Measurements from ENCODE around the gene SCRG1. TPM values are rescaled to one million over a fixed set of nuclear protein-coding genes. Genes with fewer than 3 reads are reported as not detected.

SCRG1 gene
- not detected for total RNA-seq

- Mint-ChIP-seq H3K27me3 (no peaks in the 10 kb centered on the region), H3K9me3 (no peaks in the 10 kb centered on the region), H3K4me1 (no peaks in the 10 kb centered on the region), H3K36me3 (ENCODE audit: low read depth) (peaks cover 8% of the 10 kb centered on the region), H3K4me3 (no peak within 1 kb of the TSS), H3K27ac (no peak within 1 kb of the TSS)
- ChIA-PET CTCF (no interaction called here), POLR2A (no interaction called here)
- DNase-seq, result no peak
Measured at GRCh38 chr4:173398779-173399415, at the start of gene SCRG1. SCRG1 (minus strand) TSS chr4:173399116; CDS start chr4:173391414, 7,702 bp downstream.

- CTCF ChIA-PET, result interaction anchor here (0.5 kb wide), 1 partner anchor 92 kb away, joined by 3 read pairs; no protein-coding TSS in a partner anchor
- no peaks in the 10 kb centered on the region for H3K4me1 Mint-ChIP-seq
- H3K27me3 Mint-ChIP-seq, result no peaks in the 10 kb centered on the region
Measured at GRCh38 chr4:173448103-173448502, 49.2 kb upstream of the SCRG1 start.

GRCh38 chr4:173446416-173446815 lies 47.5 kb upstream of the SCRG1 start:
- Mint-ChIP-seq H3K27ac (no peak overlapping the region), H3K4me1 (no peaks in the 10 kb centered on the region), H3K27me3 (no peaks in the 10 kb centered on the region), H3K9me3 (no peaks in the 10 kb centered on the region), H3K36me3 (ENCODE audit: low read depth) (no peaks in the 10 kb centered on the region), H3K4me3 (no peak overlapping the region)
- ChIA-PET POLR2A (no interaction called here), CTCF (interaction anchor here (1.1 kb wide), 1 partner anchor 26 kb away, joined by 4 read pairs; no protein-coding TSS in a partner anchor)
- DNase-seq, result no peak

More at GRCh38 chr4:173448103-173448502, 49.2 kb upstream of the SCRG1 start:
- POLR2A ChIA-PET, result no interaction called here
- Mint-ChIP-seq H3K27ac (no peak overlapping the region), H3K9me3 (no peaks in the 10 kb centered on the region), H3K4me3 (no peak overlapping the region), H3K36me3 (ENCODE audit: low read depth) (no peaks in the 10 kb centered on the region)
- DNase-seq, result no peak

GRCh38 chr4:173443121-173443520 lies 44.2 kb upstream of the SCRG1 start:
- Mint-ChIP-seq H3K27me3 (no peaks in the 10 kb centered on the region), H3K4me3 (no peak overlapping the region), H3K36me3 (ENCODE audit: low read depth) (no peaks in the 10 kb centered on the region), H3K9me3 (no peaks in the 10 kb centered on the region), H3K4me1 (peaks cover 6% of the 10 kb centered on the region), H3K27ac (no peak overlapping the region)
- ChIA-PET POLR2A (no interaction called here), CTCF (no interaction called here)
- no peak for DNase-seq

GRCh38 chr4:173442223-173442932 lies 43.5 kb upstream of the SCRG1 start:
- ChIA-PET POLR2A (no interaction called here), CTCF (no interaction called here)
- Mint-ChIP-seq H3K4me3 (no peak overlapping the region), H3K4me1 (peaks cover 6% of the 10 kb centered on the region), H3K27me3 (no peaks in the 10 kb centered on the region), H3K27ac (no peak overlapping the region), H3K9me3 (no peaks in the 10 kb centered on the region), H3K36me3 (ENCODE audit: low read depth) (no peaks in the 10 kb centered on the region)
- DNase-seq, result no peak

- no peak overlapping the region for H3K4me3 Mint-ChIP-seq
- H3K4me1 Mint-ChIP-seq, result peaks cover 6% of the 10 kb centered on the region
- DNase-seq, result no peak
- POLR2A ChIA-PET, result no interaction called here
- CTCF ChIA-PET, result interaction anchor here (1.0 to 1.3 kb wide), 2 partner anchors 11 to 53 kb away, joined by 3 read pairs; no protein-coding TSS in a partner anchor
- H3K27me3 Mint-ChIP-seq, result no peaks in the 10 kb centered on the region
- H3K36me3 Mint-ChIP-seq (ENCODE audit: low read depth), result no peaks in the 10 kb centered on the region
- H3K9me3 Mint-ChIP-seq, result no peaks in the 10 kb centered on the region
- no peak overlapping the region for H3K27ac Mint-ChIP-seq
Measured at GRCh38 chr4:173440888-173441287, 42.0 kb upstream of the SCRG1 start.

- Mint-ChIP-seq H3K27ac (no peak overlapping the region), H3K36me3 (ENCODE audit: low read depth) (no peaks in the 10 kb centered on the region), H3K4me3 (no peak overlapping the region), H3K4me1 (peaks cover 6% of the 10 kb centered on the region), H3K9me3 (no peaks in the 10 kb centered on the region), H3K27me3 (peaks cover 2% of the 10 kb centered on the region)
- DNase-seq, result no peak
- ChIA-PET POLR2A (no interaction called here), CTCF (no interaction called here)
Measured at GRCh38 chr4:173436771-173437265, 37.9 kb upstream of the SCRG1 start.

- Mint-ChIP-seq H3K36me3 (ENCODE audit: low read depth) (no peaks in the 10 kb centered on the region), H3K4me3 (no peak overlapping the region), H3K4me1 (peaks cover 5% of the 10 kb centered on the region), H3K27ac (no peak overlapping the region), H3K27me3 (peaks cover 2% of the 10 kb centered on the region), H3K9me3 (no peaks in the 10 kb centered on the region)
- ChIA-PET POLR2A (no interaction called here), CTCF (no interaction called here)
- DNase-seq, result no peak
Measured at GRCh38 chr4:173436149-173436579, 37.2 kb upstream of the SCRG1 start.

- H3K9me3 Mint-ChIP-seq, result no peaks in the 10 kb centered on the region
- peaks cover 2% of the 10 kb centered on the region for H3K27me3 Mint-ChIP-seq
- H3K4me3 Mint-ChIP-seq, result no peak overlapping the region
- CTCF ChIA-PET, result interaction anchor here (1.1 kb wide), 1 partner anchor 14 kb away, joined by 3 read pairs; no protein-coding TSS in a partner anchor
- POLR2A ChIA-PET, result no interaction called here
- no peak for DNase-seq
- H3K4me1 Mint-ChIP-seq, result no peaks in the 10 kb centered on the region
- H3K27ac Mint-ChIP-seq, result no peak overlapping the region
- H3K36me3 Mint-ChIP-seq (ENCODE audit: low read depth), result no peaks in the 10 kb centered on the region
Measured at GRCh38 chr4:173434231-173434630, 35.3 kb upstream of the SCRG1 start.

- ChIA-PET CTCF (interaction anchor here (0.9 to 1.1 kb wide), 2 partner anchors 13 to 114 kb away, joined by 3 read pairs; no protein-coding TSS in a partner anchor), POLR2A (no interaction called here)
- H3K27ac Mint-ChIP-seq, result no peak overlapping the region
- no peaks in the 10 kb centered on the region for H3K9me3 Mint-ChIP-seq
- H3K27me3 Mint-ChIP-seq, result peaks cover 2% of the 10 kb centered on the region
- DNase-seq, result no peak
- no peaks in the 10 kb centered on the region for H3K4me1 Mint-ChIP-seq
- no peak overlapping the region for H3K4me3 Mint-ChIP-seq
- H3K36me3 Mint-ChIP-seq (ENCODE audit: low read depth), result no peaks in the 10 kb centered on the region
Measured at GRCh38 chr4:173433447-173433846, 34.5 kb upstream of the SCRG1 start.

GRCh38 chr4:173432430-173432829 lies 33.5 kb upstream of the SCRG1 start:
- peaks cover 2% of the 10 kb centered on the region for H3K27me3 Mint-ChIP-seq
- H3K4me1 Mint-ChIP-seq, result no peaks in the 10 kb centered on the region
- CTCF ChIA-PET, result interaction anchor here (0.9 kb wide), 1 partner anchor 113 kb away, joined by 3 read pairs; no protein-coding TSS in a partner anchor
- H3K9me3 Mint-ChIP-seq, result no peaks in the 10 kb centered on the region
- POLR2A ChIA-PET, result no interaction called here
- no peak for DNase-seq
- H3K4me3 Mint-ChIP-seq, result no peak overlapping the region
- H3K27ac Mint-ChIP-seq, result no peak overlapping the region
- no peaks in the 10 kb centered on the region for H3K36me3 Mint-ChIP-seq (ENCODE audit: low read depth)

- Mint-ChIP-seq H3K9me3 (no peaks in the 10 kb centered on the region), H3K4me1 (peaks cover 24% of the 10 kb centered on the region), H3K36me3 (ENCODE audit: low read depth) (no peaks in the 10 kb centered on the region), H3K27ac (peak overlapping the region; percentile 30), H3K27me3 (no peaks in the 10 kb centered on the region), H3K4me3 (no peak overlapping the region)
- POLR2A ChIA-PET, result interaction anchor here (1.2 to 1.4 kb wide), 2 partner anchors 12 to 54 kb away, joined by 3 read pairs; no protein-coding TSS in a partner anchor
- DNase-seq, result peak; percentile 41
- CTCF ChIA-PET, result interaction anchor here (1.0 to 1.3 kb wide), 5 partner anchors 10 to 107 kb away, joined by 3 read pairs; no protein-coding TSS in a partner anchor
Measured at GRCh38 chr4:173426064-173426463, 27.1 kb upstream of the SCRG1 start.

All from activated CD4-positive, alpha-beta memory T cell treated with anti-CD3 and anti-CD28 coated beads, Interleukin-2, amount 10 ng/mL, durations not matched to agents 7 days and 5 days (primary cell).